SHP77 treated with DMSO at 0.1 percent for 48 hours (cell line): ENCODE measurements around the gene FAM241B.

ENCODE experiments used
- DNase-seq: peaks from one replicate; lab custom pipeline; 2025; lab: John Stamatoyannopoulos, UW

Gene FAM241B

GRCh38 chr10:69649786-69650550 is 19.9 kb downstream of the FAM241B start:
- no peak for DNase-seq

- no peak for DNase-seq
Measured at GRCh38 chr10:69650589-69651261, 20.7 kb downstream of the FAM241B start.

- DNase-seq: no peak
Measured at GRCh38 chr10:69651362-69651761, 21.3 kb downstream of the FAM241B start.

- no peak for DNase-seq
Measured at GRCh38 chr10:69652111-69652856, 22.2 kb downstream of the FAM241B start.

GRCh38 chr10:69652857-69653199 is 22.8 kb downstream of the FAM241B start:
- DNase-seq: no peak

GRCh38 chr10:69653561-69653960 is 23.5 kb downstream of the FAM241B start:
- DNase-seq: no peak

- no peak for DNase-seq
Measured at GRCh38 chr10:69655124-69655867, 25.2 kb downstream of the FAM241B start.

GRCh38 chr10:69655868-69656555 is 26.0 kb downstream of the FAM241B start:
- DNase-seq: no peak

GRCh38 chr10:69656742-69657269 is 26.8 kb downstream of the FAM241B start:
- no peak for DNase-seq

GRCh38 chr10:69657430-69657829 is 27.4 kb downstream of the FAM241B start:
- no peak for DNase-seq

GRCh38 chr10:69657866-69658265 is 27.8 kb downstream of the FAM241B start:
- no peak for DNase-seq

GRCh38 chr10:69659241-69660038 is 29.4 kb downstream of the FAM241B start:
- DNase-seq: no peak

GRCh38 chr10:69660296-69660695 is 30.2 kb downstream of the FAM241B start:
- DNase-seq: no peak

- no peak for DNase-seq
Measured at GRCh38 chr10:69661414-69662172, 31.5 kb downstream of the FAM241B start.

- no peak for DNase-seq
Measured at GRCh38 chr10:69662173-69662877, 32.3 kb downstream of the FAM241B start.

- DNase-seq: no peak
Measured at GRCh38 chr10:69662901-69663300, 32.9 kb downstream of the FAM241B start.

- DNase-seq: no peak
Measured at GRCh38 chr10:69663369-69663947, 33.4 kb downstream of the FAM241B start.

- DNase-seq: no peak
Measured at GRCh38 chr10:69665474-69666320, 35.6 kb downstream of the FAM241B start.
